Stomach (tissue), 9 donors: ENCODE results near the gene BMX. TPM values are rescaled to one million over a fixed set of nuclear protein-coding genes. Genes with fewer than 3 reads are reported as not detected.
A peak's percentile ranks its signal among the peaks of the same experiment; 100 is the strongest.

Experiments
- DNase-seq, 2 donors: peaks; one replicate each; pipeline versions ENCODE4 v3.0.0 to v3.0.0-alpha.2; 2013 to 2019
- H3K27ac ChIP-seq, 5 donors: fragments of 200-600 bp in 4 of 5; sonication (generic) in 4 of 5; one replicate each; pipeline ENCODE4 v1.5.1; 2013 to 2019; ENCODE audit warnings: mild to moderate bottlenecking in 1 of 5, moderate library complexity in 1 of 5
- H3K27me3 ChIP-seq, 3 donors: fragments of 200-600 bp; sonication (generic); one replicate each; pipeline ENCODE4 v1.5.1; 2017 to 2019; ENCODE audit warnings: mixed run types in 1 of 3
- H3K36me3 ChIP-seq, 4 donors: fragments of 200-600 bp; sonication (generic); 1 replicate in 3 of 4; 2 replicates in 1 of 4; pipeline ENCODE4 v1.5.1; 2016 to 2019
- H3K4me1 ChIP-seq, 4 donors: fragments of 200-600 bp; sonication (generic); one replicate each; pipeline ENCODE4 v1.5.1; 2016 to 2019
- H3K4me3 ChIP-seq, 4 donors: fragments of 200-600 bp; sonication (generic) in 3 of 4; one replicate each; pipeline ENCODE4 v1.5.1; 2016 to 2019; ENCODE audit warnings: mild to moderate bottlenecking in 1 of 4
- H3K9me3 ChIP-seq, 4 donors: fragments of 200-600 bp; sonication (generic); one replicate each; pipeline ENCODE4 v1.5.1; 2016 to 2019
- EP300 ChIP-seq: sonication (generic); formaldehyde crosslinking; IDR thresholded peaks from one replicate; pipeline ENCODE4 v1.6.1; 2017; ENCODE audit warnings: antibody characterized with exemption
- POLR2A ChIP-seq, 4 donors: fragments of 450-650 bp; IDR thresholded peaks; one replicate each; pipeline ENCODE4 v1.6.1; 2016; ENCODE audit warnings: antibody characterized with exemption in 4 of 4, control low read depth in 2 of 4, mild to moderate bottlenecking in 1 of 4, moderate library complexity in 1 of 4
- POLR2AphosphoS5 ChIP-seq, 3 donors: sonication (generic); formaldehyde crosslinking; IDR thresholded peaks; one replicate each; pipeline ENCODE4 v1.6.1; 2016; ENCODE audit warnings: antibody characterized with exemption in 3 of 3
- WGBS, 5 donors: extraction: QIAGEN DNeasy Blood & Tissue Kit in 3 of 5; methylation state at CpG; one replicate each; pipeline versions ENCODE4 v1.1.5 to v1.1.7; 2013 to 2018; 5-methylcytosine and 5-hydroxymethylcytosine counted together
- intact Hi-C: fragments of 100-400 bp; cut with DNase I; formaldehyde crosslinking; loops from one replicate; pipeline ENCODE4 v1.15.1; 2023; ENCODE audit warnings: low total_unique reads
- polyA plus RNA-seq, 3 donors: library from polyadenylated mRNA; stranded (reverse); fragments of 200-250 nt; gene quantifications; one replicate each; pipeline ENCODE4 v1.2.3, GENCODE V29; 2013
- total RNA-seq, 5 donors: library from RNA; depleted of rRNA; stranded (reverse); fragments of >200 nt; gene quantifications; one replicate each; pipeline versions ENCODE4 v1.1.0 to v1.2.3, GENCODE V29; 2014 to 2016
- TF ChIP-seq, protein P1 (sequence below), 7 experiments: fragments of 450-650 bp in 4 of 7; fragments of 200-600 bp in 3 of 7; sonication (generic) in 3 of 7; IDR thresholded peaks; one replicate each; pipeline ENCODE4 v1.5.1; 2016 to 2019; ENCODE audit warnings: antibody characterized with exemption in 7 of 7, control low read depth in 2 of 7, mild to moderate bottlenecking in 1 of 7
- donor health status: healthy with polysubstance abuse.
- donor health status: Bipolar disorder and iron deficiency.
- donor health status: healthy.

The BMX gene
- total and polyA plus RNA-seq, 8 donors: 0.43 to 3.3 (median 0.56) TPM; not detected in 3

DNA sequence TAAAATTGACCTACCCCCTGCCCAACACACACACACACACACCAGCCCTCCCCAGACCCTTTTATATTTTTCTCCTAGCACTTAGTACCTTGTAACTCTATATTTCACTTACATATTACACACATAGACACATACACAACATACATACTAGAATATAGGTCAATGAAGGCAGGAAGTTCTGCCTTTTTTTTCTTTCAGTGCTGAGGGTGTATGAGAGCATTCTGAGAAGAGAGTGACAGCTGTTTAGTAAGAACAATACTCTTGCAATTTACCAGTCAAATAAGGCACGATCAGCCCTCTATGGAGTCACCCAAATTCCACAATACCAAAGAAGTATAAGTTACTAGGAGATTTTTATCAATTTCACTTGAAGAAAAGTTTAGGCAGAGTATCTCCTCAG lies 66.7 kb downstream of the BMX start:
- Histone ChIP-seq H3K4me1 (peaks cover 0 to 3% (median 0%) of the 10 kb centered on the region in 4 donors), H3K27ac (no peak overlapping the region), H3K4me3 (no peak overlapping the region), H3K36me3 (no peaks in the 10 kb centered on the region), H3K27me3 (peaks cover 0 to 6% (median 0%) of the 10 kb centered on the region in 3 donors), H3K9me3 (no peaks in the 10 kb centered on the region)
- intact Hi-C loops: no loop called here
- no peak for DNase-seq
- TF ChIP-seq POLR2A (IDR thresholded peaks at IDR 0.05): no peak
- TF ChIP-seq POLR2AphosphoS5 (IDR thresholded peaks at IDR 0.05): no peak
- TF ChIP-seq EP300: no peak
- TF ChIP-seq, protein P1, sequence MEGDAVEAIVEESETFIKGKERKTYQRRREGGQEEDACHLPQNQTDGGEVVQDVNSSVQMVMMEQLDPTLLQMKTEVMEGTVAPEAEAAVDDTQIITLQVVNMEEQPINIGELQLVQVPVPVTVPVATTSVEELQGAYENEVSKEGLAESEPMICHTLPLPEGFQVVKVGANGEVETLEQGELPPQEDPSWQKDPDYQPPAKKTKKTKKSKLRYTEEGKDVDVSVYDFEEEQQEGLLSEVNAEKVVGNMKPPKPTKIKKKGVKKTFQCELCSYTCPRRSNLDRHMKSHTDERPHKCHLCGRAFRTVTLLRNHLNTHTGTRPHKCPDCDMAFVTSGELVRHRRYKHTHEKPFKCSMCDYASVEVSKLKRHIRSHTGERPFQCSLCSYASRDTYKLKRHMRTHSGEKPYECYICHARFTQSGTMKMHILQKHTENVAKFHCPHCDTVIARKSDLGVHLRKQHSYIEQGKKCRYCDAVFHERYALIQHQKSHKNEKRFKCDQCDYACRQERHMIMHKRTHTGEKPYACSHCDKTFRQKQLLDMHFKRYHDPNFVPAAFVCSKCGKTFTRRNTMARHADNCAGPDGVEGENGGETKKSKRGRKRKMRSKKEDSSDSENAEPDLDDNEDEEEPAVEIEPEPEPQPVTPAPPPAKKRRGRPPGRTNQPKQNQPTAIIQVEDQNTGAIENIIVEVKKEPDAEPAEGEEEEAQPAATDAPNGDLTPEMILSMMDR (IDR thresholded peaks at IDR 0.05): no peak
- WGBS, 5 donors: 26 to 67% (median 42%) methylated on average over 1 of the region's 1 CpG

GRCh38 chrX:15567886-15568616 lies 67.4 kb downstream of the BMX start:
- WGBS, 5 donors: 18 to 37% (median 28%) methylated on average over 7 of the region's 7 CpGs
- Histone ChIP-seq H3K27me3 (peaks cover 0 to 6% (median 0%) of the 10 kb centered on the region in 3 donors), H3K9me3 (no peaks in the 10 kb centered on the region), H3K4me1 (peaks cover 0 to 3% (median 0%) of the 10 kb centered on the region in 4 donors), H3K27ac (no peak overlapping the region), H3K36me3 (no peaks in the 10 kb centered on the region), H3K4me3 (no peak overlapping the region)
- TF ChIP-seq EP300: no peak
- TF ChIP-seq, protein P1 (IDR thresholded peaks at IDR 0.05): peak in 1 of 7 experiments; percentile 49
- DNase-seq: peak in 1 of 2 donors; percentile 45
- intact Hi-C loops: no loop called here

DNA sequence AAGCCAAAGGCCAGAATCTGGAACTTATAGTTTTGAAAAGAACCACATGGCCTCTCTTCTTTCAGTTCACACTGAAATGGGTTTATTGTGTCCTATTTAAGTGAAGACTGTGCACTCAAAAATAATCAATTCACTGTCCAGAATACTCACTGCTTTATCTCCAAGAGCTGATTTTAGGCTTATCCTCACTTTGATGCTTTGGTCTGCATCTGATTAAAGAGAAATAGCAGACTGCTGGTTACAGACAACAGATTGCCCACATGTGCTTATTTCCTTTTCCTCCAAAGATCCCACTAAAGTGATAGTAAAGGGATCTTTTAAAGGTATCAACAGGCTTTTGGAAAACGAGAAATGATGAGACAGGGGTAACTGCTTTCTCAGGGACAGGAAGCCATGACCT lies 69.5 kb downstream of the BMX start:
- Histone ChIP-seq H3K4me1 (peaks cover 0 to 1% (median 0%) of the 10 kb centered on the region in 4 donors), H3K27ac (no peak overlapping the region), H3K27me3 (peaks cover 0 to 3% (median 0%) of the 10 kb centered on the region in 3 donors), H3K4me3 (no peak overlapping the region), H3K36me3 (no peaks in the 10 kb centered on the region), H3K9me3 (no peaks in the 10 kb centered on the region)
- DNase-seq: no peak
- intact Hi-C loops: no loop called here
- TF ChIP-seq POLR2AphosphoS5 (IDR thresholded peaks at IDR 0.05) (no peak), EP300 (no peak), POLR2A (IDR thresholded peaks at IDR 0.05) (no peak)
- TF ChIP-seq, protein P1 (IDR thresholded peaks at IDR 0.05): no peak
- WGBS, 5 donors: 23 to 67% (median 55%) methylated on average over 1 of the region's 1 CpG

GRCh38 chrX:15574017-15574416 lies 73.4 kb downstream of the BMX start:
- TF ChIP-seq POLR2A (IDR thresholded peaks at IDR 0.05): no peak
- no peak for TF ChIP-seq POLR2AphosphoS5 (IDR thresholded peaks at IDR 0.05)
- TF ChIP-seq, protein P1 (IDR thresholded peaks at IDR 0.05): no peak
- no peak for TF ChIP-seq EP300
- H3K4me3 ChIP-seq: no peak overlapping the region
- no peak for DNase-seq
- H3K27ac ChIP-seq: no peak overlapping the region
- no peaks in the 10 kb centered on the region for H3K27me3 ChIP-seq
- peaks cover 0 to 4% (median 0%) of the 10 kb centered on the region in 4 donors for H3K4me1 ChIP-seq
- intact Hi-C loops: no loop called here
- H3K36me3 ChIP-seq: no peaks in the 10 kb centered on the region
- WGBS, 5 donors: 21 to 70% (median 42%) methylated on average over 2 of the region's 2 CpGs
- H3K9me3 ChIP-seq: no peaks in the 10 kb centered on the region
